ENCODE measurements around the gene MCAM.

MCAM gene

GRCh38 chr11:119288219-119288618 lies 28.7 kb downstream of the MCAM start:
- Mint-ChIP-seq H3K4me1 (ENCODE audit: low read depth) (peaks cover 13% of the 10 kb centered on the region), H3K27ac (no peak overlapping the region), H3K4me3 (no peak overlapping the region), H3K9me3 (no peaks in the 10 kb centered on the region), H3K27me3 (no peaks in the 10 kb centered on the region), H3K36me3 (ENCODE audit: low read depth) (peaks cover 54% of the 10 kb centered on the region)

GRCh38 chr11:119285431-119285830 lies 31.5 kb downstream of the MCAM start:
- H3K4me1 Mint-ChIP-seq (ENCODE audit: low read depth) = peaks cover 25% of the 10 kb centered on the region
- no peaks in the 10 kb centered on the region for H3K9me3 Mint-ChIP-seq
- peaks cover 43% of the 10 kb centered on the region for H3K36me3 Mint-ChIP-seq (ENCODE audit: low read depth)
- H3K27ac Mint-ChIP-seq = no peak overlapping the region
- H3K27me3 Mint-ChIP-seq = no peaks in the 10 kb centered on the region
- no peak overlapping the region for H3K4me3 Mint-ChIP-seq

- peaks cover 52% of the 10 kb centered on the region for H3K36me3 Mint-ChIP-seq (ENCODE audit: low read depth)
- no peak overlapping the region for H3K4me3 Mint-ChIP-seq
- H3K9me3 Mint-ChIP-seq = no peaks in the 10 kb centered on the region
- peaks cover 25% of the 10 kb centered on the region for H3K4me1 Mint-ChIP-seq (ENCODE audit: low read depth)
- no peaks in the 10 kb centered on the region for H3K27me3 Mint-ChIP-seq
- no peak overlapping the region for H3K27ac Mint-ChIP-seq
These were observed 32.4 kb downstream of the MCAM start for GRCh38 chr11:119284344-119285157.

GRCh38 chr11:119282495-119282894 lies 34.4 kb downstream of the MCAM start:
- Mint-ChIP-seq H3K27me3 (no peaks in the 10 kb centered on the region), H3K36me3 (ENCODE audit: low read depth) (peaks cover 54% of the 10 kb centered on the region), H3K27ac (no peak overlapping the region), H3K9me3 (no peaks in the 10 kb centered on the region), H3K4me1 (ENCODE audit: low read depth) (peaks cover 25% of the 10 kb centered on the region), H3K4me3 (no peak overlapping the region)

- Mint-ChIP-seq H3K4me3 (no peak overlapping the region), H3K36me3 (ENCODE audit: low read depth) (peaks cover 67% of the 10 kb centered on the region), H3K27ac (no peak overlapping the region), H3K27me3 (no peaks in the 10 kb centered on the region), H3K9me3 (no peaks in the 10 kb centered on the region), H3K4me1 (ENCODE audit: low read depth) (peaks cover 6% of the 10 kb centered on the region)
These were observed 39.3 kb downstream of the MCAM start for GRCh38 chr11:119277660-119278059.

- H3K27ac Mint-ChIP-seq = no peak overlapping the region
- no peak overlapping the region for H3K4me3 Mint-ChIP-seq
- no peaks in the 10 kb centered on the region for H3K27me3 Mint-ChIP-seq
- H3K4me1 Mint-ChIP-seq (ENCODE audit: low read depth) = peaks cover 4% of the 10 kb centered on the region
- peaks cover 57% of the 10 kb centered on the region for H3K36me3 Mint-ChIP-seq (ENCODE audit: low read depth)
- H3K9me3 Mint-ChIP-seq = no peaks in the 10 kb centered on the region
These were observed 43.2 kb downstream of the MCAM start for GRCh38 chr11:119273721-119274120.

GRCh38 chr11:119267645-119268044 lies 49.3 kb downstream of the MCAM start:
- peak overlapping the region; percentile 94 for H3K27ac Mint-ChIP-seq
- no peak overlapping the region for H3K4me3 Mint-ChIP-seq
- H3K9me3 Mint-ChIP-seq = no peaks in the 10 kb centered on the region
- no peaks in the 10 kb centered on the region for H3K27me3 Mint-ChIP-seq
- peaks cover 8% of the 10 kb centered on the region for H3K36me3 Mint-ChIP-seq (ENCODE audit: low read depth)
- peaks cover 33% of the 10 kb centered on the region for H3K4me1 Mint-ChIP-seq (ENCODE audit: low read depth)

- no peaks in the 10 kb centered on the region for H3K27me3 Mint-ChIP-seq
- peak overlapping the region; percentile 68 for H3K4me3 Mint-ChIP-seq
- peak overlapping the region; percentile 94 for H3K27ac Mint-ChIP-seq
- H3K9me3 Mint-ChIP-seq = no peaks in the 10 kb centered on the region
- H3K4me1 Mint-ChIP-seq (ENCODE audit: low read depth) = peaks cover 33% of the 10 kb centered on the region
- H3K36me3 Mint-ChIP-seq (ENCODE audit: low read depth) = no peaks in the 10 kb centered on the region
These were observed 50.2 kb downstream of the MCAM start for GRCh38 chr11:119266517-119267255.

GRCh38 chr11:119266063-119266462 lies 50.9 kb downstream of the MCAM start:
- Mint-ChIP-seq H3K4me3 (peak overlapping the region; percentile 68), H3K9me3 (no peaks in the 10 kb centered on the region), H3K4me1 (ENCODE audit: low read depth) (peaks cover 33% of the 10 kb centered on the region), H3K27ac (peak overlapping the region; percentile 94), H3K36me3 (ENCODE audit: low read depth) (no peaks in the 10 kb centered on the region), H3K27me3 (no peaks in the 10 kb centered on the region)

- Mint-ChIP-seq H3K27me3 (no peaks in the 10 kb centered on the region), H3K27ac (no peak overlapping the region), H3K4me1 (ENCODE audit: low read depth) (peaks cover 50% of the 10 kb centered on the region), H3K36me3 (ENCODE audit: low read depth) (no peaks in the 10 kb centered on the region), H3K4me3 (no peak overlapping the region), H3K9me3 (no peaks in the 10 kb centered on the region)
These were observed 53.5 kb downstream of the MCAM start for GRCh38 chr11:119263352-119263940.

- Mint-ChIP-seq H3K27me3 (no peaks in the 10 kb centered on the region), H3K36me3 (ENCODE audit: low read depth) (no peaks in the 10 kb centered on the region), H3K4me1 (ENCODE audit: low read depth) (peaks cover 51% of the 10 kb centered on the region), H3K9me3 (no peaks in the 10 kb centered on the region), H3K4me3 (no peak overlapping the region), H3K27ac (no peak overlapping the region)
These were observed 54.1 kb downstream of the MCAM start for GRCh38 chr11:119262668-119263351.

GRCh38 chr11:119258983-119259382 lies 57.9 kb downstream of the MCAM start:
- Mint-ChIP-seq H3K9me3 (no peaks in the 10 kb centered on the region), H3K4me1 (ENCODE audit: low read depth) (peaks cover 47% of the 10 kb centered on the region), H3K27me3 (no peaks in the 10 kb centered on the region), H3K27ac (peak overlapping the region; percentile 24), H3K4me3 (peak overlapping the region; percentile 6), H3K36me3 (ENCODE audit: low read depth) (peaks cover 6% of the 10 kb centered on the region)
